Endothelial cell (in vitro differentiated cells): ENCODE results near the gene PPDPF. TPM values are rescaled to one million over a fixed set of nuclear protein-coding genes. Genes with fewer than 3 reads are reported as not detected.

Experiments used
- DNase-seq: peaks from one replicate; pipeline ENCODE4 v3.0.0; 2021; ENCODE audit warnings: low spot score
- H3K27ac Mint-ChIP-seq: one replicate; pipeline ENCODE4 v1.8.0; 2021; ENCODE audit warnings: mixed read lengths, inconsistent platforms; ENCODE audit not compliant: unreplicated experiment
- H3K27me3 Mint-ChIP-seq: one replicate; pipeline ENCODE4 v1.8.0; 2021; ENCODE audit warnings: mild to moderate bottlenecking, moderate library complexity, mixed read lengths, inconsistent platforms; ENCODE audit not compliant: unreplicated experiment
- H3K36me3 Mint-ChIP-seq: one replicate; pipeline ENCODE4 v1.8.0; 2021; ENCODE audit warnings: mild to moderate bottlenecking, low read depth, mixed read lengths, inconsistent platforms; ENCODE audit not compliant: unreplicated experiment
- H3K4me1 Mint-ChIP-seq: one replicate; pipeline ENCODE4 v1.8.0; 2021; ENCODE audit warnings: mild to moderate bottlenecking, mixed read lengths, inconsistent platforms; ENCODE audit not compliant: unreplicated experiment
- H3K4me3 Mint-ChIP-seq: one replicate; pipeline ENCODE4 v1.8.0; 2021; ENCODE audit warnings: mild to moderate bottlenecking, mixed read lengths, inconsistent platforms; ENCODE audit not compliant: unreplicated experiment
- H3K9me3 Mint-ChIP-seq: one replicate; pipeline ENCODE4 v1.8.0; 2021; ENCODE audit warnings: mixed read lengths, inconsistent platforms; ENCODE audit not compliant: unreplicated experiment
- CTCF ChIP-seq: fragments of 200-600 bp; sonication (generic); IDR thresholded peaks from one replicate; pipeline ENCODE4 v1.5.0; 2021; ENCODE audit warnings: antibody characterized with exemption; ENCODE audit not compliant: unreplicated experiment
- total RNA-seq: library from RNA; stranded (reverse); fragmentation: NEBNext Ultra II Directional; extraction: Animal tissue kit (Norgen Biotek cat#: 25700); gene quantifications from one replicate; pipeline ENCODE4 v1.2.1, GENCODE V29; 2021; ENCODE audit not compliant: unreplicated experiment

PPDPF gene
- total RNA-seq, 1 donor from 2014 or later = 151 TPM

- no peak for DNase-seq
- TF ChIP-seq CTCF = no peak
- H3K27me3 Mint-ChIP-seq = peaks cover 3% of the 10 kb centered on the region
- H3K9me3 Mint-ChIP-seq = no peaks in the 10 kb centered on the region
- no peaks in the 10 kb centered on the region for H3K36me3 Mint-ChIP-seq
- H3K27ac Mint-ChIP-seq = no peak overlapping the region
- no peak overlapping the region for H3K4me3 Mint-ChIP-seq
- H3K4me1 Mint-ChIP-seq = no peaks in the 10 kb centered on the region
These were observed 45.3 kb downstream of the PPDPF start for GRCh38 chr20:63565699-63566335.

- H3K4me3 Mint-ChIP-seq = no peak overlapping the region
- TF ChIP-seq CTCF = no peak
- no peak overlapping the region for H3K27ac Mint-ChIP-seq
These were observed 46.0 kb downstream of the PPDPF start for GRCh38 chr20:63566395-63567135.

GRCh38 chr20:63567136-63567385, 46.5 kb downstream of the PPDPF start:
- Mint-ChIP-seq H3K27ac (no peak overlapping the region), H3K4me3 (no peak overlapping the region), H3K36me3 (no peaks in the 10 kb centered on the region), H3K27me3 (peaks cover 3% of the 10 kb centered on the region), H3K4me1 (no peaks in the 10 kb centered on the region), H3K9me3 (no peaks in the 10 kb centered on the region)
- TF ChIP-seq CTCF = no peak
- DNase-seq = no peak

More at GRCh38 chr20:63566395-63567135, 46.0 kb downstream of the PPDPF start:
- no peak for DNase-seq
- no peaks in the 10 kb centered on the region for H3K9me3 Mint-ChIP-seq
- no peaks in the 10 kb centered on the region for H3K36me3 Mint-ChIP-seq
- H3K4me1 Mint-ChIP-seq = no peaks in the 10 kb centered on the region
- H3K27me3 Mint-ChIP-seq = peaks cover 3% of the 10 kb centered on the region

- H3K36me3 Mint-ChIP-seq = no peaks in the 10 kb centered on the region
- H3K4me1 Mint-ChIP-seq = no peaks in the 10 kb centered on the region
- H3K27ac Mint-ChIP-seq = no peak overlapping the region
These were observed 47.0 kb downstream of the PPDPF start for GRCh38 chr20:63567386-63568169.

More at GRCh38 chr20:63567386-63568169, 47.0 kb downstream of the PPDPF start:
- no peak for DNase-seq
- Mint-ChIP-seq H3K9me3 (no peaks in the 10 kb centered on the region), H3K4me3 (no peak overlapping the region), H3K27me3 (peaks cover 3% of the 10 kb centered on the region)
- TF ChIP-seq CTCF = no peak
